NCI-H2171 (cell line): ENCODE data around the gene DNAH2.

Source experiments
- DNase-seq: peaks from one replicate; lab custom pipeline; 2025; lab: John Stamatoyannopoulos, UW

The DNAH2 gene

GRCh38 chr17:7721612-7722011 is 4.1 kb downstream of the DNAH2 start:
- DNase-seq = no peak

- DNase-seq = no peak
Observed at GRCh38 chr17:7727886-7728285, 10.3 kb downstream of the DNAH2 start.

GRCh38 chr17:7729816-7730215 is 12.3 kb downstream of the DNAH2 start:
- no peak for DNase-seq

GRCh38 chr17:7732981-7733539 is 15.5 kb downstream of the DNAH2 start:
- no peak for DNase-seq

GRCh38 chr17:7737601-7738000 is 20.1 kb downstream of the DNAH2 start:
- DNase-seq = no peak

- no peak for DNase-seq
Observed at GRCh38 chr17:7739746-7740145, 22.2 kb downstream of the DNAH2 start.

GRCh38 chr17:7740481-7741001 is 23.0 kb downstream of the DNAH2 start:
- no peak for DNase-seq

GRCh38 chr17:7742729-7743128 is 25.2 kb downstream of the DNAH2 start:
- DNase-seq = no peak

- DNase-seq = no peak
Observed at GRCh38 chr17:7744416-7744815, 26.9 kb downstream of the DNAH2 start.

GRCh38 chr17:7745748-7746470 is 28.4 kb downstream of the DNAH2 start:
- no peak for DNase-seq

GRCh38 chr17:7747635-7748071 is 30.1 kb downstream of the DNAH2 start:
- no peak for DNase-seq

GRCh38 chr17:7748076-7748775 is 30.7 kb downstream of the DNAH2 start:
- DNase-seq = no peak

GRCh38 chr17:7750321-7750821 is 32.8 kb downstream of the DNAH2 start:
- DNase-seq = no peak

- no peak for DNase-seq
Observed at GRCh38 chr17:7754656-7755055, 37.1 kb downstream of the DNAH2 start.

- DNase-seq = no peak
Observed at GRCh38 chr17:7755095-7755890, 37.7 kb downstream of the DNAH2 start.

GRCh38 chr17:7756968-7757367 is 39.4 kb downstream of the DNAH2 start:
- DNase-seq = no peak

- no peak for DNase-seq
Observed at GRCh38 chr17:7763919-7764318, 46.4 kb downstream of the DNAH2 start.

- no peak for DNase-seq
Observed at GRCh38 chr17:7767004-7767403, 49.5 kb downstream of the DNAH2 start.

GRCh38 chr17:7767405-7768021 is 50.0 kb downstream of the DNAH2 start:
- peak; percentile 20 for DNase-seq

GRCh38 chr17:7769854-7770253 is 52.3 kb downstream of the DNAH2 start:
- DNase-seq = no peak

- DNase-seq = no peak
Observed at GRCh38 chr17:7774055-7774521, 56.5 kb downstream of the DNAH2 start.
